Caco-2 (cell line): ENCODE data around the gene ADAMTSL1. TPM values are rescaled to one million over a fixed set of nuclear protein-coding genes. Genes with fewer than 3 reads are reported as not detected.

Source experiments
- BruUV-seq: library from RNA; stranded (reverse); fragments of 400-500 nt; replicated peaks from 2 replicates; lab custom pipeline; 2021; lab: Mats Ljungman, UMichigan
- CTCF ChIA-PET: fragments of 300-600 bp; sonication (Branson Sonifier 250); formaldehyde crosslinking; loops from one replicate; lab custom pipeline; 2022; ENCODE audit warnings: antibody characterized with exemption; lab: Charles Lee
- POLR2A ChIA-PET: fragments of 300-600 bp; sonication (Branson Sonifier 250); formaldehyde crosslinking; loops from one replicate; lab custom pipeline; 2022; ENCODE audit warnings: antibody characterized with exemption; lab: Charles Lee
- DNase-seq, 2 experiments: peaks; one replicate each; pipeline versions ENCODE4 v3.0.0 to v3.0.0-alpha.2; 2020 to 2022
- H3K27me3 ChIP-seq: replicated peaks from 2 replicates; pipeline ENCODE4 v1.6.0; 2011; ENCODE audit warnings: low read length; ENCODE audit not compliant: control insufficient read depth, insufficient read depth
- H3K36me3 ChIP-seq: 2 replicates; pipeline ENCODE4 v1.5.1; 2011; ENCODE audit warnings: low read length; ENCODE audit not compliant: control insufficient read depth, insufficient read depth
- H3K4me1 ChIP-seq: fragments of 250-450 bp; sonication (Bioruptor Pico); 2 replicates; pipeline ENCODE4 v1.5.1; 2020; ENCODE audit warnings: mild to moderate bottlenecking
- H3K4me3 ChIP-seq: 2 replicates; pipeline ENCODE4 v1.5.1; 2011; ENCODE audit warnings: low read depth, mild to moderate bottlenecking, control low read depth, low read length
- H3K9me3 ChIP-seq: fragments of 250-450 bp; sonication (Bioruptor Pico); 2 replicates; pipeline ENCODE4 v1.5.1; 2020; ENCODE audit warnings: mild to moderate bottlenecking, moderate library complexity
- H3K27ac Mint-ChIP-seq: one replicate; pipeline ENCODE4 v1.8.0; 2022; ENCODE audit warnings: mixed read lengths; ENCODE audit not compliant: unreplicated experiment
- H3K27me3 Mint-ChIP-seq: one replicate; pipeline ENCODE4 v1.8.0; 2022; ENCODE audit warnings: mixed read lengths; ENCODE audit not compliant: insufficient read depth, unreplicated experiment
- H3K36me3 Mint-ChIP-seq: one replicate; pipeline ENCODE4 v1.8.0; 2022; ENCODE audit warnings: mild to moderate bottlenecking, mixed read lengths; ENCODE audit not compliant: insufficient read depth, unreplicated experiment
- H3K4me1 Mint-ChIP-seq: one replicate; pipeline ENCODE4 v1.8.0; 2022; ENCODE audit warnings: low read depth, mixed read lengths; ENCODE audit not compliant: unreplicated experiment
- H3K4me3 Mint-ChIP-seq: one replicate; pipeline ENCODE4 v1.8.0; 2022; ENCODE audit warnings: mild to moderate bottlenecking, moderate library complexity, mixed read lengths; ENCODE audit not compliant: unreplicated experiment
- H3K9me3 Mint-ChIP-seq: one replicate; pipeline ENCODE4 v1.8.0; 2022; ENCODE audit warnings: mixed read lengths; ENCODE audit not compliant: unreplicated experiment
- CTCF ChIP-seq, 2 experiments: fragments of 200-600 bp in 1 of 2; IDR thresholded peaks; 1 replicate in 1 of 2; 2 replicates in 1 of 2; pipeline versions ENCODE4 v1.5.1 to v1.8.0; 2011 to 2022; ENCODE audit warnings: antibody characterized with exemption in 1 of 2, control low read depth in 1 of 2, inconsistent platforms in 1 of 2, low read depth in 1 of 2, low read length in 1 of 2, mild to moderate bottlenecking in 1 of 2, moderate library complexity in 1 of 2; ENCODE audit not compliant: insufficient read depth in 1 of 2, severe bottlenecking in 1 of 2, unreplicated experiment in 1 of 2
- intact Hi-C: fragments of 100-400 bp; cut with micrococcal nuclease; formaldehyde crosslinking; loops from one replicate; pipeline ENCODE4 v1.10.0; 2022; ENCODE audit not compliant: unreplicated experiment
- total RNA-seq: library from RNA; stranded (reverse); gene quantifications from 2 replicates; pipeline ENCODE4 v1.2.3, GENCODE V29; 2022

ADAMTSL1 gene
- total RNA-seq, 1 experiment from 2014 or later = not detected

- H3K27ac Mint-ChIP-seq = no peak overlapping the region
- no TSS peak for BruUV-seq
- POLR2A ChIA-PET = no interaction called here
- H3K9me3 ChIP-seq = no peaks in the 10 kb centered on the region
- no peaks in the 10 kb centered on the region for H3K9me3 Mint-ChIP-seq
- H3K27me3 Mint-ChIP-seq = peaks cover 4% of the 10 kb centered on the region
- DNase-seq = no peak
- H3K4me1 Mint-ChIP-seq = no peaks in the 10 kb centered on the region
- H3K36me3 Mint-ChIP-seq = no peaks in the 10 kb centered on the region
- H3K4me3 Mint-ChIP-seq = no peak overlapping the region
- CTCF ChIA-PET = no interaction called here
- H3K27me3 ChIP-seq = no peaks in the 10 kb centered on the region
- no peak overlapping the region for H3K4me3 ChIP-seq
- H3K36me3 ChIP-seq = no peaks in the 10 kb centered on the region
- no peak for TF ChIP-seq CTCF (IDR thresholded peaks at IDR 0.05; ENCODE audit: insufficient read depth in 1 of 2, low read depth in 1 of 2, low read length in 1 of 2, severe bottlenecking in 1 of 2, unreplicated experiment in 1 of 2)
- H3K4me1 ChIP-seq = no peaks in the 10 kb centered on the region
- intact Hi-C loops = no loop called here
Measured at GRCh38 chr9:18717759-18718158, 243.8 kb downstream of the ADAMTSL1 start.

DNA sequence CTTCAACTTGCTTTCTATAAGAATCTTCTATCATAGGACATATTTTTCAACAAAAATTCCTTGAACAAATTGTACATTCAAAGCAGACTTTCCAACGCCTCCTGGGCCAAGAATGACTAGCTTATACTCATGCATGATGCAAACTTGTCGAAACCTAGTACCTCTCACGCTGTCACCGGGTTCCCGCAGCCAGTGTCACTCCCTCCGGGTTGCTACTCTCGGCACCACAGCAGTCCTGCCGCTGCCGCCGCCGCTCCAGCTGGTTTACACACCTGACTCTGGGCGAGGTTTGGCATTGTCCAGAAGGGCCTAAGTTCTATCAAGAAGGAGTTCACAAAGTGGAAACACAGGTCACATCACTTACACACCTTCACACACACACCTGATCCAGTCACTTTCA, 244.4 kb downstream of the ADAMTSL1 start:
- no peak overlapping the region for H3K4me3 ChIP-seq
- no peaks in the 10 kb centered on the region for H3K4me1 ChIP-seq
- CTCF ChIA-PET = no interaction called here
- no peak overlapping the region for H3K4me3 Mint-ChIP-seq
- no peaks in the 10 kb centered on the region for H3K27me3 ChIP-seq
- intact Hi-C loops = no loop called here
- no peaks in the 10 kb centered on the region for H3K9me3 Mint-ChIP-seq
- no peak for TF ChIP-seq CTCF (IDR thresholded peaks at IDR 0.05; ENCODE audit: insufficient read depth in 1 of 2, low read depth in 1 of 2, low read length in 1 of 2, severe bottlenecking in 1 of 2, unreplicated experiment in 1 of 2)
- DNase-seq = no peak
- no peaks in the 10 kb centered on the region for H3K4me1 Mint-ChIP-seq
- peaks cover 4% of the 10 kb centered on the region for H3K27me3 Mint-ChIP-seq
- H3K9me3 ChIP-seq = no peaks in the 10 kb centered on the region
- H3K27ac Mint-ChIP-seq = no peak overlapping the region
- H3K36me3 Mint-ChIP-seq = no peaks in the 10 kb centered on the region
- no peaks in the 10 kb centered on the region for H3K36me3 ChIP-seq
- BruUV-seq = no TSS peak
- POLR2A ChIA-PET = no interaction called here

DNA sequence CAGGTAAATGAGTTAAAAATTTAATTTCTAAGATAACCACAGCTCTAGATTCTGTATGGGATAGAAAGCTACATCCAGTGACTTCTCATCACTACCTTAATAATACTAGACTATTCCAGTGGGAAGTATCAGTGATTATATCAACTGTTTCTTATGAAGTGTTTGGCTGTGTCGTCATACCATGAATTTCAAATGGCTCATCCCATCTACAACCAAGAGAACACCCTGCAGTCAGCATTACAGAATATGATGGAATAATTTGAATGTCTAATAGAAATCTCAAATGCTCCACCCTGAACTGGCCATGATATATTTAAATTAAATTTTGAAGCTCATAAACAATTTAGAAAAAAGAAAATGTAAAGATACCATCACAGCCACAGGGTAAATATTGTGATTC, 245.0 kb downstream of the ADAMTSL1 start:
- TF ChIP-seq CTCF (IDR thresholded peaks at IDR 0.05; ENCODE audit: insufficient read depth in 1 of 2, low read depth in 1 of 2, low read length in 1 of 2, severe bottlenecking in 1 of 2, unreplicated experiment in 1 of 2) = no peak
- Histone ChIP-seq H3K4me3 (no peak overlapping the region), H3K9me3 (no peaks in the 10 kb centered on the region), H3K36me3 (no peaks in the 10 kb centered on the region), H3K27me3 (no peaks in the 10 kb centered on the region), H3K4me1 (no peaks in the 10 kb centered on the region)
- intact Hi-C loops = no loop called here
- H3K27ac Mint-ChIP-seq = no peak overlapping the region
- no peaks in the 10 kb centered on the region for H3K4me1 Mint-ChIP-seq
- CTCF ChIA-PET = no interaction called here
- no peaks in the 10 kb centered on the region for H3K36me3 Mint-ChIP-seq
- peaks cover 4% of the 10 kb centered on the region for H3K27me3 Mint-ChIP-seq
- H3K9me3 Mint-ChIP-seq = no peaks in the 10 kb centered on the region
- POLR2A ChIA-PET = no interaction called here
- H3K4me3 Mint-ChIP-seq = no peak overlapping the region
- BruUV-seq = no TSS peak
- DNase-seq = no peak
